GM12878 (cell line): ENCODE measurements around the gene CEP68.

Experiments
- NRF1 ChIP-seq: conservative IDR thresholded peaks from 2 replicates; pipeline ENCODE4 v1.6.1; 2011; ENCODE audit warnings: mild to moderate bottlenecking, low read depth, low read length, improper control_type of control experiment
- SMARCA5 ChIP-seq: fragments of 450-650 bp; IDR thresholded peaks from 2 replicates; pipeline ENCODE4 v1.6.1; 2017; ENCODE audit warnings: mild to moderate bottlenecking
- ZNF687 ChIP-seq: fragments of 450-650 bp; IDR thresholded peaks from 2 replicates; pipeline ENCODE4 v1.6.1; 2017; ENCODE audit warnings: mild to moderate bottlenecking, moderate library complexity

- TF ChIP-seq ZNF687 (no peak), SMARCA5 (no peak), NRF1 (no peak)
These were observed 38.9 kb upstream of the CEP68 start for GRCh38 chr2:65017335-65017734.
